Uterus (tissue), 4 donors: ENCODE results near the gene AEBP1. TPM values are rescaled to one million over a fixed set of nuclear protein-coding genes. Genes with fewer than 3 reads are reported as not detected.
A peak's percentile ranks its signal among the peaks of the same experiment; 100 is the strongest.

Source experiments
- DNase-seq, 2 donors: peaks; one replicate each; pipeline ENCODE4 v3.0.0-alpha.2; 2019 to 2020
- H3K27ac ChIP-seq, 2 donors: fragments of 200-600 bp; sonication (generic); 1 replicate in 1 of 2; 2 replicates in 1 of 2; pipeline ENCODE4 v1.5.1; 2016 to 2018
- H3K27me3 ChIP-seq, 2 donors: fragments of 200-600 bp; sonication (generic); one replicate each; pipeline ENCODE4 v1.5.1; 2018 to 2019; ENCODE audit warnings: control low read depth in 1 of 2
- H3K36me3 ChIP-seq, 2 donors: fragments of 200-600 bp; sonication (generic); one replicate each; pipeline ENCODE4 v1.5.1; 2019; ENCODE audit warnings: control low read depth in 1 of 2
- H3K4me1 ChIP-seq, 2 donors: fragments of 200-600 bp; sonication (generic); one replicate each; pipeline ENCODE4 v1.5.1; 2018 to 2019; ENCODE audit warnings: control low read depth in 1 of 2
- H3K4me3 ChIP-seq, 2 donors: fragments of 200-600 bp; sonication (generic); 1 replicate in 1 of 2; 2 replicates in 1 of 2; pipeline ENCODE4 v1.5.1; 2018 to 2019; ENCODE audit warnings: mild to moderate bottlenecking in 1 of 2
- H3K9me3 ChIP-seq, 2 donors: fragments of 200-600 bp; sonication (generic); one replicate each; pipeline ENCODE4 v1.5.1; 2019; ENCODE audit warnings: control low read depth in 1 of 2
- CTCF ChIP-seq, 4 experiments: fragments of 200-600 bp in 2 of 4; fragments of 450-650 bp in 2 of 4; sonication (generic) in 2 of 4; IDR thresholded peaks; one replicate each; pipeline ENCODE4 v1.5.1; 2016 to 2019; ENCODE audit warnings: antibody characterized with exemption in 4 of 4, mild to moderate bottlenecking in 2 of 4, moderate library complexity in 1 of 4
- POLR2A ChIP-seq, 2 donors: fragments of 450-650 bp; IDR thresholded peaks; one replicate each; pipeline ENCODE4 v1.6.1; 2016; ENCODE audit warnings: antibody characterized with exemption in 2 of 2, mild to moderate bottlenecking in 1 of 2, moderate library complexity in 1 of 2
- intact Hi-C: fragments of 100-400 bp; cut with DNase I; formaldehyde crosslinking; loops from one replicate; pipeline ENCODE4 v1.15.1; 2023; ENCODE audit warnings: low total_unique reads
- total RNA-seq, 4 donors: library from RNA; depleted of rRNA in 3 of 4; stranded (reverse); fragments of >200 nt in 3 of 4; gene quantifications; one replicate each; pipeline versions ENCODE4 v1.1.0 to v1.2.4, GENCODE V29; 2014 to 2023
- donor health status: DM: yes; HTN: yes; CAD: no.

Gene AEBP1
- total RNA-seq, 4 donors from 2014 or later = 88.9 to 395 (median 303) TPM

- H3K36me3 ChIP-seq = no peaks in the 10 kb centered on the region
- no peaks in the 10 kb centered on the region for H3K27me3 ChIP-seq
- peaks cover 0 to 5% of the 10 kb centered on the region in 2 donors for H3K4me1 ChIP-seq
- peak overlapping the region; percentile 76 to 83 for H3K27ac ChIP-seq
- DNase-seq = peak; percentile 68 to 81
- no peak for TF ChIP-seq POLR2A (IDR thresholded peaks at IDR 0.05)
- no peaks in the 10 kb centered on the region for H3K9me3 ChIP-seq
- intact Hi-C loops = no loop called here
- H3K4me3 ChIP-seq = no peak overlapping the region
Measured at GRCh38 chr7:44087911-44088838, 16.0 kb upstream of the AEBP1 start.

- intact Hi-C loops = no loop called here
- Histone ChIP-seq H3K9me3 (no peaks in the 10 kb centered on the region), H3K27me3 (no peaks in the 10 kb centered on the region), H3K27ac (no peak overlapping the region), H3K36me3 (no peaks in the 10 kb centered on the region), H3K4me3 (no peak overlapping the region), H3K4me1 (peaks cover 0 to 5% of the 10 kb centered on the region in 2 donors)
- no peak for DNase-seq
- no peak for TF ChIP-seq CTCF (IDR thresholded peaks at IDR 0.05)
- TF ChIP-seq POLR2A (IDR thresholded peaks at IDR 0.05) = no peak
Measured at GRCh38 chr7:44093102-44093641, 11.0 kb upstream of the AEBP1 start.

GRCh38 chr7:44094365-44094764 lies 9.8 kb upstream of the AEBP1 start:
- Histone ChIP-seq H3K4me3 (no peak overlapping the region), H3K4me1 (no peaks in the 10 kb centered on the region), H3K27me3 (no peaks in the 10 kb centered on the region), H3K27ac (peak overlapping the region; percentile 46 to 58), H3K9me3 (no peaks in the 10 kb centered on the region), H3K36me3 (no peaks in the 10 kb centered on the region)
- no peak for DNase-seq
- TF ChIP-seq CTCF (IDR thresholded peaks at IDR 0.05) (no peak), POLR2A (IDR thresholded peaks at IDR 0.05) (no peak)
- intact Hi-C loops = no loop called here

- intact Hi-C loops = no loop called here
- TF ChIP-seq POLR2A (IDR thresholded peaks at IDR 0.05) (no peak), CTCF (IDR thresholded peaks at IDR 0.05) (no peak)
- H3K27me3 ChIP-seq = no peaks in the 10 kb centered on the region
- no peaks in the 10 kb centered on the region for H3K9me3 ChIP-seq
- no peaks in the 10 kb centered on the region for H3K4me1 ChIP-seq
- no peak for DNase-seq
- H3K36me3 ChIP-seq = no peaks in the 10 kb centered on the region
- no peak overlapping the region for H3K4me3 ChIP-seq
- peak overlapping the region; percentile 46 to 58 for H3K27ac ChIP-seq
Measured at GRCh38 chr7:44094883-44095592, 9.1 kb upstream of the AEBP1 start.

- Histone ChIP-seq H3K4me1 (no peaks in the 10 kb centered on the region), H3K36me3 (no peaks in the 10 kb centered on the region), H3K27ac (peak overlapping the region in 1 of 2 donors; percentile 58), H3K4me3 (no peak overlapping the region), H3K27me3 (no peaks in the 10 kb centered on the region), H3K9me3 (no peaks in the 10 kb centered on the region)
- intact Hi-C loops = no loop called here
- TF ChIP-seq POLR2A (IDR thresholded peaks at IDR 0.05) (no peak), CTCF (IDR thresholded peaks at IDR 0.05) (no peak)
- no peak for DNase-seq
Measured at GRCh38 chr7:44095781-44096180, 8.4 kb upstream of the AEBP1 start.
